ENCODE measurements around the gene MAL. TPM values are rescaled to one million over a fixed set of nuclear protein-coding genes. Genes with fewer than 3 reads are reported as not detected.

Gene MAL
- total and polyA plus RNA-seq, 2 experiments from 2014 or later: 1.4 TPM; not detected in 1

DNA sequence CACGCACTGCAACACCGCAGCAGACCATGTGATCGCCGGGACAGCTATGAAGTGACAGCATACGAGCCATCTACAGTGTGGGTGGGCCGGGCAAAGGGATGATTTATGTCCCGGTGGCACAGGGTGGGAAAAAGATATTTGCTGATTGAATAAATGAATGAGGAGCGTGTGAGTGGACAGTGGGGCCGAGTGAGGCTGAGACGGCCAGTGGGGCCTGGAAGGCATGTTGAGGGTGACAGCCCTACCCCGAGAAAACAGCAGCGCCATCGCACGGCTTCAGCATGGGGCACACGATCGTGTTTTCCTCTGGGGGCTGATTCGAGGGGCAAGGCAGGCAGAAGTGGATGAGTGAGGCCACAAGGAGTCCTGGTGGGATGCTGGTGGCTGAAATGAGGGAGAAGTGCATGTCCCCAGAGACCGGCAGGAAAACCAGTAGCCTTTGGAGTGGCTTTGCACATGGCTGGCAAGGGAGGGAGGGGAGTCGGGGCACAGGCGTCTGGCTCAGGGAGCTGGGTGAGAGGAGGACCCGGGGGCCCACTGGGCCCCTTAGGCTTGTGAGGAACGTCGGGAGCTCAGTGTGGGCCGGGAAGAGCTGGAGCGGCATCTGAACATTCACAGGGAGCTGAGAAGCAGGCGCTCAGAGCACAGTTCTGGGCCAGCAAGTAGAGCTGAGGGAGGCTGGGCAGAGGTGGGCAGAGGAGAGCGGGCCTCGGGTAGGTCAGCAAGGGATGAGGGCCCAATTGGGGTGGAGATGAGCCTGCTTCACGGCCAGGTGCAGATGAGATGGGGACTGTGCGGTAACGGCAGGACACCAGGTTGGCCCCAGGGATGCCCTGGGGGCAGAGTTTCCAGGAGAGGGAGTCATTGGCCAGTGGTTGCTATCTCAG is 32.1 kb upstream of the MAL start:
- TF ChIP-seq EZH2phosphoT487 (IDR thresholded peaks at IDR 0.05; ENCODE audit: low read depth, severe bottlenecking, unreplicated experiment): no peak
- TF ChIP-seq, protein P1, sequence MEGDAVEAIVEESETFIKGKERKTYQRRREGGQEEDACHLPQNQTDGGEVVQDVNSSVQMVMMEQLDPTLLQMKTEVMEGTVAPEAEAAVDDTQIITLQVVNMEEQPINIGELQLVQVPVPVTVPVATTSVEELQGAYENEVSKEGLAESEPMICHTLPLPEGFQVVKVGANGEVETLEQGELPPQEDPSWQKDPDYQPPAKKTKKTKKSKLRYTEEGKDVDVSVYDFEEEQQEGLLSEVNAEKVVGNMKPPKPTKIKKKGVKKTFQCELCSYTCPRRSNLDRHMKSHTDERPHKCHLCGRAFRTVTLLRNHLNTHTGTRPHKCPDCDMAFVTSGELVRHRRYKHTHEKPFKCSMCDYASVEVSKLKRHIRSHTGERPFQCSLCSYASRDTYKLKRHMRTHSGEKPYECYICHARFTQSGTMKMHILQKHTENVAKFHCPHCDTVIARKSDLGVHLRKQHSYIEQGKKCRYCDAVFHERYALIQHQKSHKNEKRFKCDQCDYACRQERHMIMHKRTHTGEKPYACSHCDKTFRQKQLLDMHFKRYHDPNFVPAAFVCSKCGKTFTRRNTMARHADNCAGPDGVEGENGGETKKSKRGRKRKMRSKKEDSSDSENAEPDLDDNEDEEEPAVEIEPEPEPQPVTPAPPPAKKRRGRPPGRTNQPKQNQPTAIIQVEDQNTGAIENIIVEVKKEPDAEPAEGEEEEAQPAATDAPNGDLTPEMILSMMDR (IDR thresholded peaks at IDR 0.05; ENCODE audit: poor library complexity): no peak
- TF ChIP-seq EZH2 (IDR thresholded peaks at IDR 0.05; ENCODE audit: borderline replicate concordance): no peak
- no peak overlapping the region for H3K4me2 ChIP-seq
- H3K36me3 ChIP-seq (replicated peaks; ENCODE audit: insufficient read depth, low read depth): no peaks in the 10 kb centered on the region
- no peak overlapping the region for H2AFZ ChIP-seq
- no peaks in the 10 kb centered on the region for H3K4me1 ChIP-seq (ENCODE audit: insufficient read depth)
- no peaks in the 10 kb centered on the region for H3K27me3 ChIP-seq
- DNase-seq (ENCODE audit: low spot score): no peak
- no peaks in the 10 kb centered on the region for H3K79me2 ChIP-seq
- no peaks in the 10 kb centered on the region for H4K20me1 ChIP-seq (ENCODE audit: insufficient read depth, poor library complexity, severe bottlenecking)
- H3K27ac ChIP-seq: no peak overlapping the region
- H3K9me3 ChIP-seq (ENCODE audit: low read depth): no peaks in the 10 kb centered on the region
- WGBS (ENCODE audit: low lambda C conversion rate, missing lambda C conversion rate): 84% methylated on average over 28 of the region's 31 CpGs
- no peaks in the 10 kb centered on the region for H3K9me2 ChIP-seq (replicated peaks; ENCODE audit: insufficient read depth)
- H3K4me3 ChIP-seq: no peak overlapping the region

DNA sequence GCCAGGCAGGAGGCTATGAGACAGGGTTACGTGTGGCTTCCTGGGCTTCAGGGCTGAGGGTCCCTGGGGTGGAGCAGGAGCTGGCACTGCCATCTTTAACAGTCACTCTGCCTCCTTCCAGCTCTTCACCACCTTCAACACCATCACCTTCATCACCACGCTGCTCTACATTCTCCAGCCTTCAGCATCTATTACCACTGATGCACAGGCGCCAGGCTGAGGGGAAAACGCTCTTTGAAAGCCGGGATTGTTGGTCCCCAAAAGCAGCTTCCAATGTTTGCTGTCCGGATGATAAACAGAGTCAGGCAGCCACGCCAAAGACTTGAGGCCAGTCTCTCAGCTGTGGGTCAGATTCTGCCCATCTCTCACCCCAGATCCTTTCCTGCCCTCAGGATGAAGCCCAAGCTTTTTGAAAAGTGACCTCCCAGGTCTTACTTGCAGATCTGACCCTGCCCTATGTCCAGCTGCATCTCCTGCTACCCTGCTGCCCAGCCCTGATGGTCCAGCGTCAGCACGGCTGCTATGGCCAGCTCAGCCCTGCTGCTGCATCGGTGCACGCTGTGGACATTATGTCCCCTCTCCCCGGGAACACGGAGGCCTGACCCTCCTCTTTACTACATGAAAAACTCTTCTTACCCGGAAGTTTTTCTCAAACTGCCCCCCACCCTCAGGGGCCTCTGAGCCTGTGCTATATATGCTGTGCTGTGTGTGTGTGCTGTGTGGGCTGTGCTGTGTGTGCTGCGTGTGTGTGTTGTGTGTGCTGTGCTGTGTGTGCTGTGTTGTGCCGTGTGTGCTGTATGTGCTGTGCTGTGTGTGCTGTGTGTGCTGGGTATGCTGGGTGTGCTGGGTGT is 31.2 kb upstream of the MAL start:
- H4K20me1 ChIP-seq (ENCODE audit: insufficient read depth, poor library complexity, severe bottlenecking): no peaks in the 10 kb centered on the region
- H3K4me2 ChIP-seq: no peak overlapping the region
- no peak overlapping the region for H2AFZ ChIP-seq
- H3K79me2 ChIP-seq: no peaks in the 10 kb centered on the region
- TF ChIP-seq, protein P1 (IDR thresholded peaks at IDR 0.05; ENCODE audit: poor library complexity): no peak
- no peak for TF ChIP-seq EZH2 (IDR thresholded peaks at IDR 0.05; ENCODE audit: borderline replicate concordance)
- no peak for TF ChIP-seq EZH2phosphoT487 (IDR thresholded peaks at IDR 0.05; ENCODE audit: low read depth, severe bottlenecking, unreplicated experiment)
- 80% methylated on average over 16 of the region's 16 CpGs for WGBS (ENCODE audit: low lambda C conversion rate, missing lambda C conversion rate)
- H3K27me3 ChIP-seq: no peaks in the 10 kb centered on the region
- H3K36me3 ChIP-seq (replicated peaks; ENCODE audit: insufficient read depth, low read depth): no peaks in the 10 kb centered on the region
- DNase-seq (ENCODE audit: low spot score): no peak
- no peak overlapping the region for H3K27ac ChIP-seq
- H3K4me3 ChIP-seq: no peak overlapping the region
- no peaks in the 10 kb centered on the region for H3K9me2 ChIP-seq (replicated peaks; ENCODE audit: insufficient read depth)
- no peaks in the 10 kb centered on the region for H3K9me3 ChIP-seq (ENCODE audit: low read depth)
- H3K4me1 ChIP-seq (ENCODE audit: insufficient read depth): no peaks in the 10 kb centered on the region

DNA sequence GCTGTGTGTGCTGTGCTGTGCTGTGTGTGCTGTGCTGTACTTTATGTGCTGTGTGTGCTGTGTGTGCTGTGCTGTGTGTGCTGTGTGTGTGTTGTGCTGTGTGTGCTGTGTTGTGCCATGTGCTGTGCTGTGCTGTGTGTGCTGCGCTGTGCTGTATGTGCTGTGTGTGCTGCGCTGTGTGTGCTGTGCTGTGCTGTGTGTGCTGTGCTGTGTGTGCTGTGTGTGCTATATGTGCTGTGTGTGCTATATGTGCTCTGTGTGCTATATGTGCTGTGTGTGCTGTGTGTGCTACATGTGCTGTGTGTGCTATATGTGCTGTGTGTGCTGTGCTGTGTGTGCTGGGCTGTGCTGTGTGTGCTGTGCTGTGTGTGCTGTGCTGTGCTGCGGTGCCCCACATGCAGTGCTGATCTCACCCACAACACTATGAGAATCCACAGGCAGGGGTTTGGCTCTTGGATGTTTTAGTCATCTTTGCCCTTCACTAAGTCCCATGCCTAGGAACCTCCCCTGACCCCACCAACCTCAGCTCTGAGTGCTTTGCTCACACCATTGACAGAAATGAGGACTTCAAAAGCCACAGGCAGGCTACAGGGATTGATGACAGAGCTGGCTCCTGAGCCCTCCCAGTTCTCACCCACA is 30.5 kb upstream of the MAL start:
- no peaks in the 10 kb centered on the region for H3K36me3 ChIP-seq (replicated peaks; ENCODE audit: insufficient read depth, low read depth)
- no peak overlapping the region for H2AFZ ChIP-seq
- H3K4me3 ChIP-seq: no peak overlapping the region
- TF ChIP-seq, protein P1 (IDR thresholded peaks at IDR 0.05; ENCODE audit: poor library complexity): no peak
- no peak for TF ChIP-seq EZH2 (IDR thresholded peaks at IDR 0.05; ENCODE audit: borderline replicate concordance)
- TF ChIP-seq EZH2phosphoT487 (IDR thresholded peaks at IDR 0.05; ENCODE audit: low read depth, severe bottlenecking, unreplicated experiment): no peak
- no peak overlapping the region for H3K4me2 ChIP-seq
- H3K27ac ChIP-seq: no peak overlapping the region
- H3K4me1 ChIP-seq (ENCODE audit: insufficient read depth): no peaks in the 10 kb centered on the region
- 100% methylated on average over 3 of the region's 3 CpGs for WGBS (ENCODE audit: low lambda C conversion rate, missing lambda C conversion rate)
- H3K9me2 ChIP-seq (replicated peaks; ENCODE audit: insufficient read depth): no peaks in the 10 kb centered on the region
- no peak for DNase-seq (ENCODE audit: low spot score)
- no peaks in the 10 kb centered on the region for H3K27me3 ChIP-seq
- no peaks in the 10 kb centered on the region for H4K20me1 ChIP-seq (ENCODE audit: insufficient read depth, poor library complexity, severe bottlenecking)
- H3K79me2 ChIP-seq: no peaks in the 10 kb centered on the region
- H3K9me3 ChIP-seq (ENCODE audit: low read depth): no peaks in the 10 kb centered on the region

Measured in hepatocyte (in vitro differentiated cells).